ENCODE data around the gene PHF19.

The PHF19 gene

GRCh38 chr9:120913647-120914264 is 36.8 kb upstream of the PHF19 start:
- no peak for DNase-seq

- DNase-seq: no peak
Measured at GRCh38 chr9:120912958-120913646, 36.1 kb upstream of the PHF19 start.

- DNase-seq: no peak
Measured at GRCh38 chr9:120911295-120911837, 34.4 kb upstream of the PHF19 start.

DNA sequence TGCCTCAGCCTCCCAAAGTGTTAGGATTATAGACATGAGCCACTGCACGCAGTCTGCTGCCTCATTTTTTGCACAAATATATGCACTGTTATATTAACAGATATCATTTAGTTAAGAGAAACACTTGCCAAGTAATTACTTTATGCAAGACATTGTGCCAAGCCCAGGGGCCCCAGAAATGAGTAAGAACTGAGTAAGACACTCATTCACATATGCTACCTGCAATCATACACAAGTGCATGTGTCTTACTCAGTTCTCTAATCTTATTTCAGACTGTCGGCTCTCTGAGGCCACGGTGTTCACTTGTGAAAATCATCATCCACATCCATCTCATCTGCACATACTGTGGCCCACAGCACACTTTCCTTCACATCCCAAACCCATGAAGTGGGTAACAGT is 33.7 kb upstream of the PHF19 start:
- DNase-seq: no peak

DNA sequence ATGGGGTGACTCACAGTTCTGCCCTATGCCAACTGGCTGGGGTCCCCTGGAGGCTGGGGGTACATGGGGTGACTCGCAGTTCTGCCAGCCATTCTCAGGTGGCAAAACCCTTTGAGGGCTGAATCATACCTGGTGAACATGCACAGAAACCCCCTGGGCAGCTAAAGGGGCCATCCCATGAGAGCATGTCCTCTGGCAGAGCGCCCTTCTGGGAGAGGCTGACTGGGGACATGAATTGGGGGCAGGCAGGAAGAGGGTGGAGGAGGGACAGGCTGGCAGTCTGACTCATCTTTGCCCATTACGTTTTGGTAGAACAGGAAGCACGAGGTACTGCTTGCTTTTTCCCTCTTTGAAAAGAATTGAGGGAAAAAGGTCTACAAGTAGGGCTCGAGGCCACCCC is 32.9 kb upstream of the PHF19 start:
- DNase-seq: peak in 1 of 14 donors; percentile 46

GRCh38 chr9:120905315-120906164 is 28.6 kb upstream of the PHF19 start:
- no peak for DNase-seq

- no peak for DNase-seq
Measured at GRCh38 chr9:120904978-120905301, 28.0 kb upstream of the PHF19 start.

- no peak for DNase-seq
Measured at GRCh38 chr9:120904061-120904977, 27.3 kb upstream of the PHF19 start.

DNA sequence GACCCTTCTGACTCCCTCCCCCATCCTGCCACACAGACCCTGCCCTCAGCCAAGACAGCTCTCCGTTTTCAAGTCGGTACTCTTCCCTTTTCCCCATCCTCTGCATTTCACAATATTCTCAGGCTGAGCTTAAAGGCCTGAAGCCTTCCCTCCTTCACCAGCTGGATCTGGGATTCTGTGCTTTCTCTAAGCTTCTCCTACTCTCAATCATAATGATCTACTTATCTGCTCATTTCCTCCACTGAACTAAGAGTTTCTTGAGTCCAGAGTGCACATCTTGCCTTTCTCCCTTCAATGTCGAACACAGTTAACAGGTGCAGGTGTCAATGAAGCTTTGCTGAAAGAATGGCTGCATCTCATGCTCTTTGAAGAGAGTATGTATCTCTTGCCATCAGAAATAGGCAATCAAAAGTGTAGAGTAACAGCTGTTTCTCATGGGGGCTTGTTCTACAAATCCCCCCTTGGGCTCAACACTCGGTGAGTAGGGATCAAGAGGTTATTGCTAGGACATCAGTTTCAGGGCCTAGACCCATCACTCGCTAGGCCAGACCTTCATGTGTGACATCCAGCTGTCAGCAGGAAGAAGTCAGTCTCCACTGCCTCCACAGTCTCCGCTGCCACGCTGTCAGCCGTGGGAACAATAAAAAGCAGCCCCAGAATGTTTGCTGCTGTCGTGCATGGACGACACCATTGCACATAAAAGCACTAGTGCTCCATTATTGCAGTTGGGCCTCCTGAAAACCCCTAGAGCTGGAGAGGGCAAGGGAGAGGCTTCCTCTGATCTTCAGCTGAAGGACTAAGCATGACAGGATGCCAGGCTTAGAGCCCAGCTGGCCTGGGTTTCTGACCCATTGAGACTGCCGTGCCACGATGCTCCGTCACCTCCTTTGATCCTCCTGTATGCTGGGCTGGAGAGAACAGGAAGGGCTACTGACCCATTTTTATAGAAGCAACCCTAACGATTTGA is 25.9 kb upstream of the PHF19 start:
- DNase-seq: no peak

GRCh38 chr9:120901755-120902568 is 25.0 kb upstream of the PHF19 start:
- DNase-seq: no peak

GRCh38 chr9:120900824-120901223 is 23.8 kb upstream of the PHF19 start:
- no peak for DNase-seq

- no peak for DNase-seq
Measured at GRCh38 chr9:120899490-120900068, 22.6 kb upstream of the PHF19 start.

DNA sequence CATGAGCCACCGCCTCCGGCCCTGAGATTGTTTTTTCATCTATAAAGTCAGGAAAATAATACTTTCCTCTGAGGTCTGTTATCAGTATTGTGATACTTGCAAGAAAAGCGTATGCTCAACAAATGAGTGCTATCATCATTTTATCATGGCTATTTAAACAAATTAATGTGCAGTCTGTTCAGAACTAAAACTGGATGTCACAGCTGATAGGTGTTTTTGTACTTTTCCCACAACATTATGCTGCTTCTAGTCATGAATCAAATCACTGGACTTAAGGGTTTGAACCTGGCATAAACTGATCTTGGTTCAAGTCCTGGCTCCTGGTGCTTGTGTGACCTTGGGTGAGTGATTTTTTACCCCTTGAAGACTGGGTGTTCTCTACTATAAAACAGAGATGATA is 21.4 kb upstream of the PHF19 start:
- no peak for DNase-seq

DNA sequence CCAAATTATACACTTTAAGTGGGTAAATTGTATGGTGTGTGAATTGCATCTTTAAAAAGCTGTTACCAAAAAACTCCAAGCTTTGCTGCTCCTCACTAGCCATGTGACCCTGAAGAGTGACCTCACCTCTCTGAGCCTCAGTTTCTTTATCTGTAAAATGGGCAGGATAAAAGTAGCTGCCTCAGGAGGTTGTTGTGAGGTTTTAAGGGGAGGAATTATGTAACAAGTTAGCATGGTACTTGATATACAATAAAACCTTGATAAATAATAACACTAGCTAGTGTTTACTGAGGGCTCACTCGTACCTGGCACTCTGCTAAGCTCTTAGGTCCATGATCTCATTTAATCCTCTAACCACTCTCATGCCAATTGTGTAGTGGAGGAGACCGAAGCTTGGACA is 19.0 kb upstream of the PHF19 start:
- DNase-seq: no peak

DNA sequence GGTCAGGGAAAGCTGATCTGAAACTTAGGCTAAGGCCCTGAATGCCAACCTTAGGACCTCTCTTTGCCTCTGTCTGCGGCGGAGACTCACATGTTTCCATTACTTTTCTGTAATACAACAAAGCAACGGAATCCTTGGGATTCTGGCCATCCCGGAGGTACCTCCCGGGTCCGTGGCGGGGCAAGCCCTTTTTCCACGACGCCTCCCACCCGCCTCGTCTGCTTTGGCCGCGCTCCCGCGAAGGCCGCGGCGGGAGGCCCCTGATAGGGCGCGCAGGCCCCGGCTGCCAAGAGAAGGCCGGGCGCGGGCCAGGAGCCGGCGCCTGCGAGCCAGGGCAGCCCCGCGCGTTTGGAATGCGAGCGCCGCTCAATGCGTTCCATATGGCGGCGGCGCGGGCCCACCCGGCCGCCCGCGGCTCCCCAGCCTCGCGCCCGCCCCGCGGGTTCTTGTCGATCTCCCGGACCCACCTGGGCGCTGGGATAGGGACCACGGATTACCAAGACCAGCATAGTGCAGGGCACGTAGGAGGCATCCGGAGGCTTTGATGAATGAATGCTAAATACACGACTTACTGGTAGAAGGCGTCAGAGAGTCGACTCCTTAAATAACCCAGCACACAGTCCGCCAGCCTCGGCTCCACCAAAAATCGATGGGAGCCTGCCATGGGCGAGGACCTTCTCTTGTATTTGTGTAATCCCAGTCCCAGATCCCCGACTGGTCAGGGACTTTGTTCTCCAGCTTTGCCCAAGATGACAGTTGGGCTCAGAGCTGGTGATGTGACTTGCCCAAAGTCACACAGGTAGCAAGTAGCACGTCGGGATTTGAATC is 17.5 kb upstream of the PHF19 start:
- DNase-seq: peak in 2 of 14 donors; percentile 24 to 39

DNA sequence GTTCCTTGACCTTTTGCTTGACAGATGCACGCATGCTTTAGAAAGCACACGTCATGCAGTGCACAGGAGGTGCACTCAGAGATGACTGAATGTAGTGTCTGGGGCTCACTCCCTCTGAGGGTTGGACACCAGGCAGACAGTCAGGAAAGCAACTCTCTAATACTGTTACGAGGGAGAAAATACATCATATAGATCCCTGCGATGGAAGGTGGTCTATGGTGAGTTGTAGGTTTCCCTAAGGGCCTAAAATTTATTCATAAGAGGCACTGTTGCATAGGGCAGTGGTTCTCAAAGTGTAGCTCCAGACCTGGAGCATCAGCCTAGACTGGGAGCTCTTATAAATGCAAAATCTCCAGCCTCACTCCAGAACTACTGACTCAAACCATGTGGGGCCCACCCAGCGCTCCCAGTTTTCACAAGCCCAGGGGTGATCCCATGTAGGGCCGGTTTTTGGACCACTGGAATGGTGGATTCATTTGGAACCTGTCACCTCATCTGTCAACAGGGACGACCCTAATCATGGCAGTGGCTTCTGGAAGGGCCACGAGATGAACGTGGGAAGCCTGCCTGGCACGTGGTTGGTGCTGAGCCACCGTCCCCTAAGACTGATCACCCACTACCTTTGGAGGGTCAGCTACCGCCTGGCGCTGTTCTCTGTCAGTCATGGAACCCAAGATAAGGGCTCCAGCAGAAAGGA is 16.8 kb upstream of the PHF19 start:
- no peak for DNase-seq

GRCh38 chr9:120892748-120893610 is 16.0 kb upstream of the PHF19 start:
- DNase-seq: no peak
